Measurements from ENCODE around the gene B3GALT4. TPM values are rescaled to one million over a fixed set of nuclear protein-coding genes. Genes with fewer than 3 reads are reported as not detected.

B3GALT4 gene
- total RNA-seq, 3 donors from 2014 or later (not counting 1 experiment from before 2014, with no cell fraction given), result 22.7 to 24.1 (median 23.1) TPM

GRCh38 chr6:33305052-33305451 is 28.1 kb downstream of the B3GALT4 start:
- H3K36me3 Mint-ChIP-seq, result no peaks in the 10 kb centered on the region
- H3K4me3 ChIP-seq (ENCODE audit: low read length), result no peak overlapping the region
- H3K27ac ChIP-seq (ENCODE audit: low read length), result no peak overlapping the region
- no peaks in the 10 kb centered on the region for H3K9me3 Mint-ChIP-seq
- ATAC-seq, result no peak
- H3K36me3 ChIP-seq (ENCODE audit: control insufficient read depth, insufficient read depth, low read length), result peaks cover 50% of the 10 kb centered on the region
- H3K4me1 ChIP-seq (ENCODE audit: control insufficient read depth, insufficient read depth, low read length), result peaks cover 20% of the 10 kb centered on the region
- intact Hi-C loops (cut with micrococcal nuclease), result no loop called here
- DNase-seq, result no peak
- H3K9me3 ChIP-seq (ENCODE audit: control insufficient read depth, insufficient read depth, low read length), result no peaks in the 10 kb centered on the region
- H3K4me3 Mint-ChIP-seq, result no peak overlapping the region
- H3K27me3 ChIP-seq (ENCODE audit: control insufficient read depth, insufficient read depth, low read length), result no peaks in the 10 kb centered on the region
- peak overlapping the region; percentile 9 to 45 for H3K27ac Mint-ChIP-seq
- TF ChIP-seq CTCF (IDR thresholded peaks at IDR 0.05), result no peak
- 95% methylated on average over 8 of the region's 8 CpGs for WGBS (ENCODE audit: insufficient coverage)
- H3K4me1 Mint-ChIP-seq, result peaks cover 27 to 54% of the 10 kb centered on the region in 2 donors
- H3K27me3 Mint-ChIP-seq (ENCODE audit: low read depth in 2 of 2), result no peaks in the 10 kb centered on the region

GRCh38 chr6:33306356-33306755 is 29.4 kb downstream of the B3GALT4 start:
- Mint-ChIP-seq H3K27ac (no peak overlapping the region), H3K4me1 (peaks cover 27 to 50% of the 10 kb centered on the region in 2 donors), H3K27me3 (ENCODE audit: low read depth in 2 of 2) (no peaks in the 10 kb centered on the region), H3K9me3 (no peaks in the 10 kb centered on the region), H3K4me3 (no peak overlapping the region), H3K36me3 (no peaks in the 10 kb centered on the region)
- ATAC-seq (no peak), DNase-seq (no peak)
- intact Hi-C loops (cut with micrococcal nuclease), result no loop called here
- H3K4me3 ChIP-seq (ENCODE audit: low read length), result no peak overlapping the region
- peaks cover 53% of the 10 kb centered on the region for H3K36me3 ChIP-seq (ENCODE audit: control insufficient read depth, insufficient read depth, low read length)
- H3K4me1 ChIP-seq (ENCODE audit: control insufficient read depth, insufficient read depth, low read length), result peaks cover 19% of the 10 kb centered on the region
- no peaks in the 10 kb centered on the region for H3K9me3 ChIP-seq (ENCODE audit: control insufficient read depth, insufficient read depth, low read length)
- no peak overlapping the region for H3K27ac ChIP-seq (ENCODE audit: low read length)
- no peak for TF ChIP-seq CTCF (IDR thresholded peaks at IDR 0.05)
- H3K27me3 ChIP-seq (ENCODE audit: control insufficient read depth, insufficient read depth, low read length), result no peaks in the 10 kb centered on the region
- WGBS (ENCODE audit: insufficient coverage), result 94% methylated on average over 4 of the region's 4 CpGs

GRCh38 chr6:33312361-33313104 is 35.6 kb downstream of the B3GALT4 start:
- H3K9me3 ChIP-seq (ENCODE audit: control insufficient read depth, insufficient read depth, low read length), result no peaks in the 10 kb centered on the region
- peak overlapping the region; percentile 91 for H3K4me3 ChIP-seq (ENCODE audit: low read length)
- Mint-ChIP-seq H3K36me3 (no peaks in the 10 kb centered on the region), H3K9me3 (no peaks in the 10 kb centered on the region), H3K27me3 (ENCODE audit: low read depth in 2 of 2) (no peaks in the 10 kb centered on the region), H3K4me3 (peak overlapping the region; percentile 96), H3K27ac (peak overlapping the region; percentile 98 to 99), H3K4me1 (peaks cover 33 to 68% of the 10 kb centered on the region in 2 donors)
- peak overlapping the region; percentile 98 for H3K27ac ChIP-seq (ENCODE audit: low read length)
- no peaks in the 10 kb centered on the region for H3K27me3 ChIP-seq (ENCODE audit: control insufficient read depth, insufficient read depth, low read length)
- H3K36me3 ChIP-seq (ENCODE audit: control insufficient read depth, insufficient read depth, low read length), result peaks cover 19% of the 10 kb centered on the region
- intact Hi-C loops (cut with micrococcal nuclease), result loop anchor here (2.0 kb wide), 2 partner anchors 14 to 106 kb away; partner anchors contain the start of genes CUTA and RGL2
- peak; percentile 75 to 96 for DNase-seq
- no peak for TF ChIP-seq CTCF (IDR thresholded peaks at IDR 0.05)
- peaks cover 48% of the 10 kb centered on the region for H3K4me1 ChIP-seq (ENCODE audit: control insufficient read depth, insufficient read depth, low read length)
- WGBS (ENCODE audit: insufficient coverage), result 12% methylated on average over 27 of the region's 29 CpGs
- peak; percentile 46 to 69 (median 49) for ATAC-seq

All from natural killer cell (primary cell).